Endothelial cell of umbilical vein (primary cell): Measurements from ENCODE around the gene SH3D19. TPM values are rescaled to one million over a fixed set of nuclear protein-coding genes. Genes with fewer than 3 reads are reported as not detected.

Experiments used
- BruUV-seq: library from RNA; stranded (reverse); fragments of 400-500 nt; replicated peaks from 2 replicates; lab custom pipeline; 2021; lab: Mats Ljungman, UMichigan
- CTCF ChIA-PET: fragments of 300-600, 350-600 bp; sonication (Branson Sonifier 250); formaldehyde crosslinking; loops from one replicate; lab custom pipeline; 2021; ENCODE audit warnings: antibody characterized with exemption, inconsistent platforms; lab: Charles Lee
- POLR2A ChIA-PET: fragments of 300-600, 350-600 bp; sonication (Branson Sonifier 250); formaldehyde crosslinking; loops from one replicate; lab custom pipeline; 2021; ENCODE audit warnings: antibody characterized with exemption, inconsistent platforms; lab: Charles Lee
- DNase-seq: peaks from one replicate; pipeline ENCODE4 v3.0.0-alpha.2; 2011; ENCODE audit warnings: low read depth, low spot score
- FAIRE-seq: peaks from 2 replicates; lab custom pipeline; 2011; peaks lifted over from hg19 to GRCh38; lab: Jason Lieb, UNC
- H2AFZ ChIP-seq: 2 replicates; pipeline ENCODE4 v1.6.0; 2012; ENCODE audit warnings: low read depth, low read length, control low read depth, inconsistent platforms
- H3K27ac ChIP-seq: 2 replicates; pipeline ENCODE4 v1.5.1; 2011; ENCODE audit warnings: low read depth, mild to moderate bottlenecking, control low read depth, low read length, moderate library complexity; ENCODE audit not compliant: insufficient read depth
- H3K27me3 ChIP-seq, 2 experiments: 2 replicates each; pipeline versions ENCODE4 v1.6.0 to v1.6.1; 2011; ENCODE audit warnings: low read length in 2 of 2, mixed read lengths in 1 of 2; ENCODE audit not compliant: control insufficient read depth in 2 of 2, insufficient read depth in 2 of 2
- H3K36me3 ChIP-seq, 2 experiments: 2 replicates in 1 of 2; 3 replicates in 1 of 2; pipeline ENCODE4 v1.5.1; 2011; ENCODE audit warnings: low read length in 2 of 2, mild to moderate bottlenecking in 1 of 2, moderate library complexity in 1 of 2; ENCODE audit not compliant: control insufficient read depth in 2 of 2, insufficient read depth in 2 of 2; ENCODE audit errors: extremely low read depth in 1 of 2
- H3K4me1 ChIP-seq: 3 replicates; pipeline ENCODE4 v1.5.1; 2011; ENCODE audit warnings: mild to moderate bottlenecking, low read length; ENCODE audit not compliant: control insufficient read depth, insufficient read depth; ENCODE audit errors: extremely low read depth
- H3K4me2 ChIP-seq: 2 replicates; pipeline ENCODE4 v1.6.1; 2011; ENCODE audit warnings: low read length, control low read depth, mixed read lengths; ENCODE audit not compliant: insufficient read depth
- H3K4me3 ChIP-seq, 3 experiments: fragments of 200-600 bp in 1 of 3; sonication (generic), shearing (Covaris generic) in 1 of 3; replicated peaks in 1 of 3; 2 replicates each; pipeline ENCODE4 v1.5.1; 2011 to 2016; ENCODE audit warnings: control low read depth in 3 of 3, low read length in 3 of 3, mild to moderate bottlenecking in 2 of 3, inconsistent platforms in 1 of 3, low read depth in 1 of 3, moderate library complexity in 1 of 3; ENCODE audit not compliant: insufficient read depth in 1 of 3
- H3K79me2 ChIP-seq: 2 replicates; pipeline ENCODE4 v1.6.0; 2012; ENCODE audit warnings: low read length, inconsistent platforms; ENCODE audit not compliant: control insufficient read depth, insufficient read depth
- H3K9ac ChIP-seq: replicated peaks from 2 replicates; pipeline ENCODE3; 2011; ENCODE audit warnings: low read length, control low read depth; ENCODE audit not compliant: insufficient read depth; ENCODE audit errors: extremely low read depth
- H3K9me1 ChIP-seq: replicated peaks from 3 replicates; pipeline ENCODE4 v1.6.0; 2011; ENCODE audit warnings: mild to moderate bottlenecking, low read length; ENCODE audit not compliant: control insufficient read depth, insufficient read depth; ENCODE audit errors: extremely low read depth
- H3K9me3 ChIP-seq: replicated peaks from 2 replicates; pipeline ENCODE4 v1.5.1; 2012; ENCODE audit warnings: low read length, inconsistent platforms; ENCODE audit not compliant: control insufficient read depth, insufficient read depth
- H4K20me1 ChIP-seq: replicated peaks from 2 replicates; pipeline ENCODE3; 2011; ENCODE audit warnings: mild to moderate bottlenecking, low read length; ENCODE audit not compliant: control insufficient read depth, insufficient read depth; ENCODE audit errors: extremely low read depth
- EZH2 ChIP-seq: IDR thresholded peaks from 2 replicates; pipeline ENCODE4 v1.6.1; 2012; ENCODE audit warnings: borderline replicate concordance, low read depth, mild to moderate bottlenecking, moderate library complexity, low read length, inconsistent platforms; ENCODE audit not compliant: severe bottlenecking
- FOS ChIP-seq: IDR thresholded peaks from 2 replicates; pipeline ENCODE4 v1.6.1; 2011; ENCODE audit warnings: mild to moderate bottlenecking, low read length, moderate library complexity, borderline replicate concordance; ENCODE audit not compliant: insufficient read depth
- GATA2 ChIP-seq: IDR thresholded peaks from 2 replicates; pipeline ENCODE4 v1.7.0; 2011; ENCODE audit warnings: low read depth, mild to moderate bottlenecking, moderate library complexity, mixed read lengths, low read length; ENCODE audit not compliant: insufficient read length, insufficient read depth
- JUN ChIP-seq: IDR thresholded peaks from 2 replicates; pipeline ENCODE4 v1.6.1; 2011; ENCODE audit warnings: borderline replicate concordance, low read depth; ENCODE audit not compliant: insufficient read length, insufficient read depth
- MYC ChIP-seq: IDR thresholded peaks from one replicate; pipeline ENCODE4 v1.6.1; 2011; ENCODE audit warnings: mild to moderate bottlenecking, low read depth, low read length
- POLR2A ChIP-seq: IDR thresholded peaks from 2 replicates; pipeline ENCODE4 v1.6.1; 2012; ENCODE audit warnings: low read depth, mild to moderate bottlenecking, control low read depth, low read length
- POLR2AphosphoS5 ChIP-seq: IDR thresholded peaks from 2 replicates; pipeline ENCODE4 v1.6.1; 2012; ENCODE audit warnings: low read depth, mild to moderate bottlenecking, control low read depth, low read length, moderate library complexity; ENCODE audit not compliant: insufficient read depth
- dilution Hi-C: fragments of 300-500 bp; cut with MboI; formaldehyde crosslinking; loops from one replicate; pipeline ENCODE4 v1.15.0; 2019; ENCODE audit warnings: low sequenced_read_pairs; ENCODE audit not compliant: extremely low pct_ligation_motif_present
- intact Hi-C: fragments of 100-400 bp; cut with micrococcal nuclease; formaldehyde crosslinking; loops from one replicate; pipeline ENCODE4 v1.10.0; 2022
- polyA plus RNA-seq, 4 experiments: library from polyadenylated mRNA; depleted of rRNA in 3 of 4; stranded (reverse) in 3 of 4; unstranded in 1 of 4; fragments of >200 nt; gene quantifications; 2 replicates each; pipeline versions ENCODE4 v1.2.1 to v1.2.3, GENCODE V29; 2011 to 2012; ENCODE audit warnings: missing spikeins in 1 of 4
- total RNA-seq: library from RNA; stranded (reverse); gene quantifications from 2 replicates; pipeline ENCODE4 v1.2.3, GENCODE V29; 2021
- TF ChIP-seq, protein P1 (sequence below): IDR thresholded peaks from 2 replicates; pipeline ENCODE4 v1.6.1; 2011; ENCODE audit not compliant: insufficient read depth, insufficient read length
- TF ChIP-seq, protein P2 (sequence below), 2 donors: IDR thresholded peaks; 1 replicate in 1 of 2; 2 replicates in 1 of 2; pipeline ENCODE4 v1.5.1; 2011; ENCODE audit warnings: low read length in 2 of 2, mild to moderate bottlenecking in 2 of 2, moderate library complexity in 2 of 2, control low read depth in 1 of 2, inconsistent platforms in 1 of 2, low read depth in 1 of 2; ENCODE audit not compliant: insufficient read depth in 1 of 2; ENCODE audit errors: extremely low read depth in 1 of 2

Gene SH3D19
- total and polyA plus RNA-seq, 2 donors (not counting 3 experiments of a cell fraction or from before 2014, with no cell fraction given) = 37.5 to 92.8 TPM

DNA sequence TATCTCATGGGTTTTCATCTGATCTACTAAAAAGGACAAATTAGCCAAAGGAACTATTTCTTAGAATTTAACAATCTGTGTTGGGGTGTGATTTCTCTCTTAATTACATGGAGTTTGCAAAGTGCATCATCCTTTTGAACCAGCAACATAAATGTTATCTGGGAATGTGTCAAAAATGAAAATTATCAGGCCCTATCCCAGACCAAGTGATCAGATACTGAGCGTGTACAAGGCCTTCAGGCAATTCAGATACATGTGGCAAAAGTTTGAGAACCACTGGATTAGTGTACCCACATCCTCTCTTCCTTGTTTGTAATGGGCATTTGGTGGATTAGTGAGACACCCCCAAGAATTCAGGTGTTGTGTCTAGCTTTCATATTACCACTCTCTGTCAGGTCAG is 3.8 kb downstream of the SH3D19 start:
- H3K79me2 ChIP-seq = peaks cover 66% of the 10 kb centered on the region
- dilution Hi-C loops = no loop called here
- peaks cover 29% of the 10 kb centered on the region for H3K4me1 ChIP-seq
- H2AFZ ChIP-seq = no peak overlapping the region
- no peaks in the 10 kb centered on the region for H3K36me3 ChIP-seq
- CTCF ChIA-PET = interaction anchor here (6.3 kb wide), 1 partner anchor 45 kb away, joined by 30 read pairs; the partner anchor contains the start of gene PRSS48
- no peaks in the 10 kb centered on the region for H3K9me1 ChIP-seq
- DNase-seq (no peak), FAIRE-seq (no peak)
- no peaks in the 10 kb centered on the region for H3K9me3 ChIP-seq
- H3K27me3 ChIP-seq = no peaks in the 10 kb centered on the region
- POLR2A ChIA-PET = no interaction called here
- intact Hi-C loops = no loop called here
- BruUV-seq = no TSS peak
- no peak overlapping the region for H3K27ac ChIP-seq
- H4K20me1 ChIP-seq = no peaks in the 10 kb centered on the region
- TF ChIP-seq, protein P1, sequence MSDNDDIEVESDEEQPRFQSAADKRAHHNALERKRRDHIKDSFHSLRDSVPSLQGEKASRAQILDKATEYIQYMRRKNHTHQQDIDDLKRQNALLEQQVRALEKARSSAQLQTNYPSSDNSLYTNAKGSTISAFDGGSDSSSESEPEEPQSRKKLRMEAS = no peak
- TF ChIP-seq FOS (no peak), POLR2A (no peak), POLR2AphosphoS5 (no peak), GATA2 (no peak), JUN (no peak), MYC (no peak), EZH2 (no peak)
- TF ChIP-seq, protein P2, sequence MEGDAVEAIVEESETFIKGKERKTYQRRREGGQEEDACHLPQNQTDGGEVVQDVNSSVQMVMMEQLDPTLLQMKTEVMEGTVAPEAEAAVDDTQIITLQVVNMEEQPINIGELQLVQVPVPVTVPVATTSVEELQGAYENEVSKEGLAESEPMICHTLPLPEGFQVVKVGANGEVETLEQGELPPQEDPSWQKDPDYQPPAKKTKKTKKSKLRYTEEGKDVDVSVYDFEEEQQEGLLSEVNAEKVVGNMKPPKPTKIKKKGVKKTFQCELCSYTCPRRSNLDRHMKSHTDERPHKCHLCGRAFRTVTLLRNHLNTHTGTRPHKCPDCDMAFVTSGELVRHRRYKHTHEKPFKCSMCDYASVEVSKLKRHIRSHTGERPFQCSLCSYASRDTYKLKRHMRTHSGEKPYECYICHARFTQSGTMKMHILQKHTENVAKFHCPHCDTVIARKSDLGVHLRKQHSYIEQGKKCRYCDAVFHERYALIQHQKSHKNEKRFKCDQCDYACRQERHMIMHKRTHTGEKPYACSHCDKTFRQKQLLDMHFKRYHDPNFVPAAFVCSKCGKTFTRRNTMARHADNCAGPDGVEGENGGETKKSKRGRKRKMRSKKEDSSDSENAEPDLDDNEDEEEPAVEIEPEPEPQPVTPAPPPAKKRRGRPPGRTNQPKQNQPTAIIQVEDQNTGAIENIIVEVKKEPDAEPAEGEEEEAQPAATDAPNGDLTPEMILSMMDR (IDR thresholded peaks at IDR 0.05; ENCODE audit: extremely low read depth in 1 of 2, insufficient read depth in 1 of 2, low read depth in 1 of 2, low read length in 2 of 2) = no peak
- H3K9ac ChIP-seq = no peak overlapping the region
- no peak overlapping the region for H3K4me3 ChIP-seq
- H3K4me2 ChIP-seq = no peak overlapping the region
